Peyer's patch (tissue), 4 donors: ENCODE data around the gene ARHGAP40. TPM values are rescaled to one million over a fixed set of nuclear protein-coding genes. Genes with fewer than 3 reads are reported as not detected.

Source experiments
- DNase-seq, 3 donors: peaks; one replicate each; pipeline ENCODE4 v3.0.0-alpha.2; 2017 to 2019
- H3K27ac ChIP-seq, 4 donors: fragments of 200-600 bp; sonication (generic); one replicate each; pipeline ENCODE4 v1.5.1; 2016 to 2019
- H3K27me3 ChIP-seq, 2 donors: fragments of 200-600 bp; sonication (generic); one replicate each; pipeline ENCODE4 v1.5.1; 2019
- H3K36me3 ChIP-seq, 3 donors: fragments of 200-600 bp; sonication (generic); one replicate each; pipeline ENCODE4 v1.5.1; 2016 to 2019
- H3K4me1 ChIP-seq, 4 donors: fragments of 200-600 bp; sonication (generic); one replicate each; pipeline ENCODE4 v1.5.1; 2016 to 2019
- H3K4me3 ChIP-seq, 4 donors: fragments of 200-600 bp; sonication (generic); 1 replicate in 3 of 4; 2 replicates in 1 of 4; pipeline ENCODE4 v1.5.1; 2016 to 2019; ENCODE audit warnings: mild to moderate bottlenecking in 1 of 4
- H3K9me3 ChIP-seq, 4 donors: fragments of 200-600 bp; sonication (generic); one replicate each; pipeline ENCODE4 v1.5.1; 2016 to 2019; ENCODE audit warnings: mild to moderate bottlenecking in 1 of 4
- POLR2A ChIP-seq, 2 donors: fragments of 450-650 bp; IDR thresholded peaks; one replicate each; pipeline ENCODE4 v1.5.1; 2017; ENCODE audit warnings: antibody characterized with exemption in 2 of 2, mild to moderate bottlenecking in 2 of 2, moderate library complexity in 2 of 2
- total RNA-seq, 4 donors: library from RNA; depleted of rRNA; stranded (reverse); fragments of >200 nt; gene quantifications; one replicate each; pipeline ENCODE4 v1.1.0, GENCODE V29; 2016
- TF ChIP-seq, protein P1 (sequence below), 6 experiments: fragments of 450-650 bp in 4 of 6; fragments of 200-600 bp in 2 of 6; sonication (generic) in 1 of 6; IDR thresholded peaks; one replicate each; pipeline ENCODE4 v1.5.1; 2017 to 2019; ENCODE audit warnings: antibody characterized with exemption in 6 of 6, mild to moderate bottlenecking in 3 of 6, moderate library complexity in 1 of 6

The ARHGAP40 gene
- total RNA-seq, 4 donors from 2014 or later = not detected

DNA sequence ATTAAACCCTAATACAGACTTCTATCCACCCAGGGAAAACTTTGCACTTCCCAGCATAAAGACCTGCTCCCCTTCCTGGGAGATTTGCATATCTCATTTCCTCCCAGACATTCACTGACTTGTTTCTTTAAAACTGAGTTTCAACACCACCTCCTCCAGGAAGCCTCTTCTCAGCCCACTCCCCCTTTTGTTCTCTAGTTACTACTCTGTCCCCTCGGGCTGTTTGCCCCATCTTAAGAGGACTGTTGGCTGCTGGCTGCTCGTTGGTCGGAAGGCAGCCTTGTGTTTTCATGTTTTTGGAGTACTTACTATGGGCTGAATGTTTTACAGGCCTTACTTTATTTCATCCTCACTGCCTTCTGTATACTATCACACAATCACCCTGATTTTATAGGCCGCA lies 6.6 kb downstream of the ARHGAP40 start:
- no peaks in the 10 kb centered on the region for H3K27me3 ChIP-seq
- no peak overlapping the region for H3K4me3 ChIP-seq
- H3K36me3 ChIP-seq = no peaks in the 10 kb centered on the region

DNA sequence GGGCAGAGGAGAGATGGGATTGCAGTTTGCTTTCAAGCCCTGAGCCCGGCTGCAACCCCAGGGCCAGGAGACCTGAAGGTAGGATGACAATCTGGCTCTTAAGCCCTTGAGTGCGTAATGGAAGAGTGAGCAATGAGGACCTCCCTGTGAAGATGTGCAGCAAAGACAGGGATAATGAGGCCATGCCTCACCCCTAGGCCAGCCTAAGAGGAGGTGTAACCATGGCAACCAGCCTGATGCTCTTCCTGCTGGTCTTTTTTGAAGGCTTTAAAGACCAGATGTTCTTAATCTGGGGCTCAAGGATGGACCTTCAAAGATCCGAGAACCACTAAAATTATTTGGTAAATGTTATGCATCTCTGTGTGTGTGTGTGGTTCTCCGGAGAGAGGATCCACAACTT lies 8.2 kb downstream of the ARHGAP40 start:
- no peak for DNase-seq
- no peaks in the 10 kb centered on the region for H3K4me1 ChIP-seq
- TF ChIP-seq, protein P1, sequence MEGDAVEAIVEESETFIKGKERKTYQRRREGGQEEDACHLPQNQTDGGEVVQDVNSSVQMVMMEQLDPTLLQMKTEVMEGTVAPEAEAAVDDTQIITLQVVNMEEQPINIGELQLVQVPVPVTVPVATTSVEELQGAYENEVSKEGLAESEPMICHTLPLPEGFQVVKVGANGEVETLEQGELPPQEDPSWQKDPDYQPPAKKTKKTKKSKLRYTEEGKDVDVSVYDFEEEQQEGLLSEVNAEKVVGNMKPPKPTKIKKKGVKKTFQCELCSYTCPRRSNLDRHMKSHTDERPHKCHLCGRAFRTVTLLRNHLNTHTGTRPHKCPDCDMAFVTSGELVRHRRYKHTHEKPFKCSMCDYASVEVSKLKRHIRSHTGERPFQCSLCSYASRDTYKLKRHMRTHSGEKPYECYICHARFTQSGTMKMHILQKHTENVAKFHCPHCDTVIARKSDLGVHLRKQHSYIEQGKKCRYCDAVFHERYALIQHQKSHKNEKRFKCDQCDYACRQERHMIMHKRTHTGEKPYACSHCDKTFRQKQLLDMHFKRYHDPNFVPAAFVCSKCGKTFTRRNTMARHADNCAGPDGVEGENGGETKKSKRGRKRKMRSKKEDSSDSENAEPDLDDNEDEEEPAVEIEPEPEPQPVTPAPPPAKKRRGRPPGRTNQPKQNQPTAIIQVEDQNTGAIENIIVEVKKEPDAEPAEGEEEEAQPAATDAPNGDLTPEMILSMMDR (IDR thresholded peaks at IDR 0.05) = no peak
- no peak for TF ChIP-seq POLR2A (IDR thresholded peaks at IDR 0.05)
- H3K4me3 ChIP-seq = no peak overlapping the region
- no peaks in the 10 kb centered on the region for H3K9me3 ChIP-seq
- no peaks in the 10 kb centered on the region for H3K36me3 ChIP-seq
- no peak overlapping the region for H3K27ac ChIP-seq
- no peaks in the 10 kb centered on the region for H3K27me3 ChIP-seq

More for the DNA sequence above, 6.6 kb downstream of the ARHGAP40 start:
- no peaks in the 10 kb centered on the region for H3K4me1 ChIP-seq
- TF ChIP-seq, protein P1 (IDR thresholded peaks at IDR 0.05) = no peak
- no peaks in the 10 kb centered on the region for H3K9me3 ChIP-seq
- no peak overlapping the region for H3K27ac ChIP-seq
- DNase-seq = no peak

DNA sequence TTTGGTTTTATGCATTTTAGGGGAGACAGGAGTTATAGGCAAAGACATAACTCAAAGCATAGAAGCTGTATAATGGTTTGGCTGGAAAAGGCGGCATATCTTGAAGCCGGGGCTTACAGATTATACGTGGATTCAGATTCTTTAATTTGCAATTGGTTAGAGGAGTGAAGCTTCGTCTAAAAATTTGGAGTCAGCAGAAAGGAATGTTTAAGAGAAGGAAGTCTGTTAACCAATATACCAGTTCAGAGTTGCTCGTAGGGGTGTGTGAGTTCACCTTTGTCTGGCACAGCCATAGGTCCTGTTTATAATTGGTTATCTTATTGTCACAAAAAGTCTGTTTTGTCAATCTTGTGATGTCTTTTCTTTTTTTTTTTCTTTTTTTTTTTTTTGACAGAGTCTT lies 8.9 kb downstream of the ARHGAP40 start:
- Histone ChIP-seq H3K27ac (no peak overlapping the region), H3K27me3 (no peaks in the 10 kb centered on the region), H3K9me3 (no peaks in the 10 kb centered on the region), H3K4me3 (no peak overlapping the region), H3K4me1 (no peaks in the 10 kb centered on the region), H3K36me3 (no peaks in the 10 kb centered on the region)
- TF ChIP-seq POLR2A (IDR thresholded peaks at IDR 0.05) = no peak
- TF ChIP-seq, protein P1 (IDR thresholded peaks at IDR 0.05) = no peak
- DNase-seq = no peak

DNA sequence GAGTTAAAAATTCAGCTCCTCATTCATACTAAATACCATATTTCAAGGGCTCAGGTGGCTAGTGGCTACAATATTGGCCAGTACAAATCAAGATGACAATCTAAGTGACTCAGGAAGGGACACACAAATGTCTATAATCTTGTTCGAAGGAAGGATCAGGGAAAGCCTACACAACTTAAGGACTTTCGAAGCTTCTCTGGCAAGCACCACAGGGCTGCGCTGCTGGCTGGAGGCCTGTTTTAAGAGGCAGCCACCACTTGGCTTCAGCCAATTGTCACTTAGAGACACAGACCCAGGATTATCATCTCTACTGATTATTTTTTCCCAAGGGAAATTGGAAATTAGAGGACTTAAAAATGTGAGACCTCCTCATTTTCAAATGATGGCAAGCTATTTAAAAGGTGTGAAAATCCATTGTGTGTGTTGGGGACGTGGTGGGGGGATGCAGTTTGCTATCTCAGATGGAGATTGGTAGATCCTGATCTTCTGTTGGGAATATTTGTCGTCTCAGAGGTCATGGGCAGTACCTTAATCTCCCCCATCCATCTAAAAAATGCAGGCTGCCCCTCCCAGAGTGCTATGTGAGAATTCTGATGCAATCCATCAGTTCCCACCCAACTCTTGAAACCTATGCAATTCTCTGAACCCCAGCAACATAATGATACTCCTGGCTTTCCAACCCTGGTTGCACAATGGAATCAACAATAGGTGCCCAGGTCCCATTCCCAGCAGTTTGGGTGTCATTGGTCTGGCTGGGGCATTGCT lies 11.3 kb downstream of the ARHGAP40 start:
- no peak for TF ChIP-seq POLR2A (IDR thresholded peaks at IDR 0.05)
- TF ChIP-seq, protein P1 (IDR thresholded peaks at IDR 0.05) = no peak
- no peak for DNase-seq
- Histone ChIP-seq H3K4me3 (no peak overlapping the region), H3K36me3 (no peaks in the 10 kb centered on the region), H3K27me3 (no peaks in the 10 kb centered on the region), H3K27ac (no peak overlapping the region), H3K9me3 (no peaks in the 10 kb centered on the region), H3K4me1 (no peaks in the 10 kb centered on the region)

DNA sequence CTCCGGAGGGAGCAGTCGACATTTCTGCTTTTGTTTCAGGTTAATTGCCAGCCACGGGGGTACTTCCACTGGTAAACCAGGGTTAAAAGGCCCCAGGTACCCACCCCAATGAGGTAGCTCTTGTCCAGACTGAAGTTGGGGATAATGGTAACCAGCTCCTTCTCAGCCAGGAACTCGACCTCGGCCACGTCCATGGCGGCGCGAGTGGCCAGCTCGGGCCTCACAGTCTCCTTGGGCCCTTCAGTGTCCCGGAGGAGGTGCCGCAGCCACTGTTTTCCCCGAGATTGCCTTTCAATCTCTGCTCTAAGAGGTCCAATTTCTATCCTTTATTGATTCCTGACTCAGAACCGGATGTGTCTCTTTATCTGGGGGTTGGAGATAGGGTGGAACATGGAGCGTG lies 13.7 kb downstream of the ARHGAP40 start:
- Histone ChIP-seq H3K4me1 (no peaks in the 10 kb centered on the region), H3K36me3 (no peaks in the 10 kb centered on the region), H3K4me3 (no peak overlapping the region), H3K9me3 (no peaks in the 10 kb centered on the region), H3K27ac (no peak overlapping the region), H3K27me3 (no peaks in the 10 kb centered on the region)
- no peak for DNase-seq
- TF ChIP-seq, protein P1 (IDR thresholded peaks at IDR 0.05) = no peak
